Measurements from ENCODE around the gene ARHGAP32.

ARHGAP32 gene

GRCh38 chr11:128948583-128948982 is 243.5 kb downstream of the ARHGAP32 start:
- no peak for DNase-seq

- no peak for DNase-seq
These were observed 244.4 kb downstream of the ARHGAP32 start for GRCh38 chr11:128947773-128948172.

DNA sequence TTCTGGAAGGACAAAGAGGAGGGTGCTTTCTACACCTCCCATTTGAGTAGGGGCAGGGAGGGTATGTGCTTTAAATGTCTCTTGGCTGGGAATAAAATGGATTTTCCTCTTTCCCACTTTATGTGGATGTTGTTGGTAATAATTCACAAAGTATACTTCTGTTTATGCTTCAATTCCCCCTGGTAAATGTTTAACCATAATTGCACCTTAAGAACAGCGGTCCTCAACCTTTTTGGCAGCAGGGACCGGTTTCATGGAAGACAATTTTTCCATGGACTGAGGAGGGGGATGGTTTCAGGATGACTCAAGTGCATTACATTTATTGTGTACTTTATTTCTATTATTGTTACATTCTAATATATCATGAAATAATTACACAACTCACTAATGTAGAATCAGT is 245.5 kb downstream of the ARHGAP32 start:
- DNase-seq, result no peak

DNA sequence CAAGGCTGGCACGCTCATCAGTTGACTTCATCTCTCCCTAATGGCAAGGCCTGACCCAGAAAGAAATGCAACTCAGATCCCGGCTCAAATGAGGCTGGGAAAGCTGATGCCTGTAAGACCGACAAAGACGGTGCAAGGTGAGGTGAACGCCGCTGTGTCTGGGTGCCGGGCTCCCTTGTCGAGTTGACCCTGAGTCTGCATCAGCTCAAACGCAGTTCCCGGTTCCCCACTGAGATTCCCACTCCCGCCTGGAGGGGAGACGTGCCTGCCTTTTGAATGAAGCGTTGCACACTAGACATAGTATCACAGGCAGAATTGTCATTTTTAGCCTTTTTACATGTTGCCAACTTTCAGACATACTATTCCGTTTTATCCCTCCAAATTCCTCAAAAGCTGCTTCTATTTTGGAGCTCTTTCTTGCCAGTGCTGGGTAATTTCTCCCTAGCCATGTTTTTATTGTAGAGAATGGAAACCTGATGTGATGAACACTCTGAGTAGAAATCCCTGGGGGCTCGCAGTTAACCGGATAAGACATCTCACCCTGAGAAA is 248.6 kb downstream of the ARHGAP32 start:
- DNase-seq, result no peak

GRCh38 chr11:128942817-128943427 is 249.2 kb downstream of the ARHGAP32 start, which contains the start of gene TP53AIP1:
TP53AIP1 (minus strand) TSS chr11:128942871; CDS start chr11:128937818, 5,053 bp downstream.
- DNase-seq, result no peak

GRCh38 chr11:128942272-128942612 is 249.9 kb downstream of the ARHGAP32 start:
- DNase-seq, result no peak

DNA sequence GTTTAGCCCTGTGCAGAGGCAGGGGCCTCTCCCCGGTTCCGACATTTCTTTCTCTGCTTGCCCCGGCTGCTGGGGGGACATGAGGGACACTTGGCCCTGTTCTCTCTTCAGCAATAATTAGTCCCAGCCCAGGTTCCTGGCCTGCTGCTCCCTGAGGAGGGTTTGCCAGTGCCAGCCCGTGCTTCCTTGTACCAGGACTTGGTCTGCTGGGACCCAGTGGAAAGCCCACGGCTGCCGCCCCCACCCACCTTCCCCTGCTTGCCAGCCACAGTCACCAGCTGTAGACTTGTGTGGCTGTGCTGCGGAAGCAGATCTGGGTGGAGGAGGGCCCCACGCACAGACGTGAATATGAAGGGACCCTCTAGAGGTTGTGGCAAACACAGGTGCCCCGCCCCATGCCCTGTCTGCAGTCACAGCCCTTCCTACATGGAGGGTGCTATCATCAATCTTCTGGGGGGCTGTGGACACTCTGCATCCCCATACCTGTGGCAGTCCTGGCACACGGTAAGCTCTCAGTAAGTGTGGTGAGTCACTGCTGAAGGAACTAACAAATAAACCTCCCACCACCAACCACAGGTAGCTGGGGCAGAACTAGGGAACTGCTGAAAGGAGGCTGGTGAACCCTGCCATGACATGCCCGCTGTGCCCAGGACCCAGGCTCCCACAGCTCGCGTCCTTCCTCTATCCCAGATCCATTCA is 250.4 kb downstream of the ARHGAP32 start:
- DNase-seq, result no peak

DNA sequence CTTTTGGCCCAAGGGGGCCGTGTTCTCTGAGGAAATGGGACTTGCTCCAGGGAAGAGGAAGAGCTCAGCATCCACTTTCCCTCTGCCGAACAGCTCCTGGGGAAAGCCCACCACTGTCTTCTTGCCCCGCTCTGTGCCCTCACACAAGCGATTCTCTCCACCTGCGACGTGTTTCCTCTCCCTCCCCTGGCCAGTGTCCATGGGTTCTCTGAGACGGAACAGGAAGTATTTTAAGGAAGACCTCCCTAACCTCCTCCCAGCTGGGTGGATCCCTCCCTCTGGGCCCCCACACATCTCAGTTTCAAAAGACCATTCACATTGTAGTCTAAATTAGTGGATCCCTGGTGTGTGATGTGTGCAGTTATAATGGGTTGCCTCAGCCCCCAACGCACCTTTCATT is 251.0 kb downstream of the ARHGAP32 start:
- no peak for DNase-seq

DNA sequence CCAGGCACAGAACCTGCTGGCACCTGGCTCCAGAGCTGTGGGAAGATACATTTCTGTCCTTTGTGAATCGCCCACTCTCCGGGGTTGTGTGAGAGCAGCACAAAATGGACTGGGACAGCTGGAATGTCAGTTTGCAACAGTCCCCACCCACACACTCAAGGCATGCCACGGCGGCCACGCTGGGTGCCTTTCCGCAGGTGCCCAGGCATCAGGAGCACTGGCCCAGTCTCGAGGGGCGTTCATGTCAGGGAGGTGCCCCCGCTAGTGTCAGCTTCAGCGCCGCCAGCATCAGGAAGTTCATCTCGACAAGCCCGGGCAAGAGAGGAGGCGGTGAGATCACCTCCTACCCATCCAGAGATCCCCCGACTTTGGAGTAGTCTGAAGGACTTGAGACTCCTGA is 251.5 kb downstream of the ARHGAP32 start:
- DNase-seq, result no peak

DNA sequence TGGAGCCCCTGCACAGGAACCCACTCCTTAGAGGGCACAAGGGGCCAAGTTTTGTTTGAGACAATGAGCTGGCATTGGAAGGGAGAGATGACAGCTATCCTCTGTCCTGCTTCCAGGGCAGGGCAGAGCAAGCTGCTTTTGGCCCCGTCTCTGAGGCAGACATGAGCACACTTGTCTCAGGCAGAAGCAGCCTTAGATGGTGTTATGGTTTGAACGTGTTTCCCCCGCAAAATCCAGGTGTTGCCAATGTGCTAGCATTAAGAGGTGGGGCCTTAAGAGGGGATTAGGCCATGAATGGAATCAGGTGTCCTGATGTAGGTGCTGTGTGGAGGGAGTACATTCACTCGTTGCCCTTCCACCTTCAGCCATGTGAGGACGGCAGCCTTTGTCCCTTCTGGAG is 252.0 kb downstream of the ARHGAP32 start:
- no peak for DNase-seq

DNA sequence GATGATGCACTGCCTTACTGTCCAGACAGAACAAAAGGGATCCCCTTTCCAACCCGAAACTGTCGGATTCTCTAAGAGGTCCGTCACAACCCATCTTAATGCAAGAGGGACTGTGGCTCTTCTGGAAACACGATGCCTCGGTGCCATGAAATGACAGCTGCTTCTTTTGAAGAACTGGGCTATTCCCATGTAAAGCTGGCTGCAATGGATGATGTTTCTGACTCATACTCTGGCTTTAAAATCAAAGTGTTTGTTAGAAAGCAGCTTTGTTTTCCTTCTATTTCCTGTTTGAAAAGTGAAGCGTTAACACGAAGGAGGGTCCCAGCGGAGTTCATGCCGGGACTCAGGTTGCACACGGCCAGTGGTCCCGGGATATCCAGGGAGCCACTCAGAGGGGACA is 252.5 kb downstream of the ARHGAP32 start:
- DNase-seq, result no peak

GRCh38 chr11:128938156-128938885 is 253.8 kb downstream of the ARHGAP32 start:
- no peak for DNase-seq

GRCh38 chr11:128937480-128937879 is 254.6 kb downstream of the ARHGAP32 start:
- no peak for DNase-seq

- DNase-seq, result no peak
These were observed 255.4 kb downstream of the ARHGAP32 start for GRCh38 chr11:128936606-128937251.

GRCh38 chr11:128934926-128935325 is 257.2 kb downstream of the ARHGAP32 start:
- no peak for DNase-seq

DNA sequence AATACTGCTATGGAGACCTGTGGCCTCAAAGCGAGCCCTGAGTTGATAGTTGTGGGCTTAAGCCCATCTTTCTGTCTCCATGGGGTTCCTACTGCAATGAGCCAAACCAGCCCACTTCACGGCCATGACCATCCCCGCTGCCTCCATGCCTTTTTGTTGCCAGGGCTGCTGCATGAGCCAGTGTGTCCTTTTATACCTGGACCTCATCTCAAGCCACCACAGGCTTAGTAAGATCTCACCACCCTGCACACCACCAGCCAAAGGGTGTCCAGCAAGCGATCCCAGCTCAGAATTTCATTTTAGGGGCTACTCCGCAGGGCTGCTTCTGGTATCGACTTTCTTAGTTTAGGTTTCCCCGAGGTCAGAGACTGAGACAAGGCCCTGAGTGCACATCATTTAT is 257.8 kb downstream of the ARHGAP32 start:
- DNase-seq, result no peak

GRCh38 chr11:128933481-128934178 is 258.5 kb downstream of the ARHGAP32 start:
- DNase-seq, result no peak

DNA sequence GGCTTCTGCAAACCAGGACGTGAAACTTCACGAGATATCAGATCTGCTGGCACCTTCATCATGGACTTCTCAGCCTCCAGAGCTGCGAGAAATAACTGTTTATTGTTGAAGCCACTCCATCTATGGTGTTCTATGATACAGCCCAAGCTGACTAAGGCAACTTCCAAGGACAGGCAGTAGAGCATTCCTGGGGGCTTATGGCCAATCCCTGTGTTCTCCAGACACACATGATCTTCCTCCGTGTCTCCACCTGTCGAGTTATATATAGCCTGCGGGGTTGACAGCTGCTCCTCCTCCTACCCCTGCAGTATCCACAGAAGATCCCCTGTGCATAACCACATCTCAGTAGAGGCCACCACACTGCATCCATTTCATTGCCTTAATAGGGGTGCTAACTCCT is 260.5 kb downstream of the ARHGAP32 start:
- DNase-seq, result no peak

DNA sequence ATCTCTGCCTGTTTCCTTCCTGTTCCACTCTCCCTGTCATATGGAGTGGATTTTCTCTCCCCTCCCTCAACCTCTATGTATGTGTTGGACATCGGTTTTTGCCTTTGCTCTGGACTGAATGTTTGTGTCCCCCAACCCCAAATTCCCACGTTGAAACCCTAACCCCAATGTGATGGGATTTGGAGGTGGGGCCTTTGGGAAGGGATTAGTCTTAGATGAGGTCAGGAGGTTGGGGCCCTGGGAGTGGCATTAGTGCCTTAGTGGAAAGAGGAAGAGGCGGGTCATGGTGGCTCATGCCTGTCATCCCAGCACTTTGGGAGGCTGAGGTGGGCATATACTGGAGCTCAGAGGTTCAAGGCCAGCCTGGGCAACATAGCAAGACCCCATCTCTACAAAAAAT is 261.1 kb downstream of the ARHGAP32 start:
- no peak for DNase-seq

DNA sequence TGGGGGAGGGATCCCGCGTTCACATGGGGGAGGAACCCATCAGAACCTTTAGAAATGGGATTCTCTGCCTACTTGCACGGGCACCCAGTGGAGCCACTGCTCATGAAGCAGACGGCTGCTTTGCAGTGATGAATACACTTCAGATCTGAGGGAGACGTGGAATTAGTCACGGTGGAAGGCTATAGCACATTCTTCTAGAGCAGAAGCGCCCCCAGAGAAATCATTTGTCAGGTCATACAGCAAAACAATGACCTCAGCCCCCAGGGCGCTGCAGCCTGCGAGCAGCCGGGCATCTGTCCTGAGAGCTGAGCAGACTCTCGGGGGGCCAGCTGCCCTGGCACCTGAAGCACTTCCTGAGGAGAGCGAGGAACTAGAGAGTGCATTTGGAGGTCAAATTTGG is 262.1 kb downstream of the ARHGAP32 start:
- DNase-seq, result no peak

DNA sequence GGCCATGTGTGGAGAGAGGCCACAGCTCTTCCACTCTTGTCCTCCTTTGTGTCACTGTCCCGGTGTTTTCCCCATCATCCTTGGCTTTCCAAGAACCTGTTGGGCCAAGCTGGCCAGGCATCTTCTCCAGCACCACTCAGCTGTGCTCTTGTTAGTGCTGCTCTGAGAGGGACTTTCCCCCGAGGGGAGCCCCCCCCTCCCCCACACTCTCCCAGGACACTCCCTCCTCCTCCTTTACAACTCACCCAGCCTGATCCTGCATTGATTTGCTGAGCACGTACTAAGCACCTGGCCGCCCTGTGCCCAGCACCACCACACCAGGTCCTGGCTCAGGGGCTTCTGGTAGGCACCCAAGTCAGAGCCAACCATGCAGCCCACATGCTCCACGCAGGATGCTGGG is 262.7 kb downstream of the ARHGAP32 start:
- DNase-seq, result no peak

- DNase-seq, result no peak
These were observed 263.7 kb downstream of the ARHGAP32 start for GRCh38 chr11:128928400-128928799.
